ENCODE measurements around the gene LGALS1. TPM values are rescaled to one million over a fixed set of nuclear protein-coding genes. Genes with fewer than 3 reads are reported as not detected.
A peak's percentile ranks its signal among the peaks of the same experiment; 100 is the strongest.

The LGALS1 gene
- total RNA-seq, 1 experiment from 2014 or later, result 61.4 TPM

GRCh38 chr22:37659897-37660708 is 15.3 kb upstream of the LGALS1 start:
- DNase-seq, result no peak
- H3K27me3 Mint-ChIP-seq (ENCODE audit: unreplicated experiment), result no peaks in the 10 kb centered on the region
- H3K4me3 Mint-ChIP-seq (ENCODE audit: low read depth, unreplicated experiment), result peak overlapping the region; percentile 92
- peaks cover 40% of the 10 kb centered on the region for H3K4me1 Mint-ChIP-seq (ENCODE audit: low read depth, unreplicated experiment)
- TF ChIP-seq CTCF (IDR thresholded peaks at IDR 0.05; ENCODE audit: unreplicated experiment), result no peak
- H3K27ac Mint-ChIP-seq (ENCODE audit: unreplicated experiment), result peak overlapping the region; percentile 74
- H3K36me3 Mint-ChIP-seq (ENCODE audit: insufficient read depth, unreplicated experiment), result peaks cover 30% of the 10 kb centered on the region
- intact Hi-C loops (cut with micrococcal nuclease; ENCODE audit: unreplicated experiment), result no loop called here
- CTCF ChIA-PET, result interaction anchor here (1.8 kb wide), 1 partner anchor 21 kb away, joined by 13 read pairs; no protein-coding TSS in a partner anchor
- TSS peak; percentile 29 for BruUV-seq (replicated peaks)
- H3K9me3 Mint-ChIP-seq (ENCODE audit: low read depth, unreplicated experiment), result no peaks in the 10 kb centered on the region

- H3K4me1 Mint-ChIP-seq (ENCODE audit: low read depth, unreplicated experiment), result peaks cover 40% of the 10 kb centered on the region
- no peak for TF ChIP-seq CTCF (IDR thresholded peaks at IDR 0.05; ENCODE audit: unreplicated experiment)
- H3K27ac Mint-ChIP-seq (ENCODE audit: unreplicated experiment), result no peak overlapping the region
- no peak overlapping the region for H3K4me3 Mint-ChIP-seq (ENCODE audit: low read depth, unreplicated experiment)
- no peak for DNase-seq
- no TSS peak for BruUV-seq (replicated peaks)
- intact Hi-C loops (cut with micrococcal nuclease; ENCODE audit: unreplicated experiment), result no loop called here
- H3K36me3 Mint-ChIP-seq (ENCODE audit: insufficient read depth, unreplicated experiment), result peaks cover 36% of the 10 kb centered on the region
- CTCF ChIA-PET, result interaction anchor here (0.8 to 1.8 kb wide), 3 partner anchors 17 to 54 kb away, joined by 3 to 13 read pairs (median 4); no protein-coding TSS in a partner anchor
- no peaks in the 10 kb centered on the region for H3K9me3 Mint-ChIP-seq (ENCODE audit: low read depth, unreplicated experiment)
- H3K27me3 Mint-ChIP-seq (ENCODE audit: unreplicated experiment), result no peaks in the 10 kb centered on the region
Observed at GRCh38 chr22:37660709-37661045, 14.8 kb upstream of the LGALS1 start.

GRCh38 chr22:37661160-37661924 is 14.1 kb upstream of the LGALS1 start:
- intact Hi-C loops (cut with micrococcal nuclease; ENCODE audit: unreplicated experiment), result no loop called here
- H3K27me3 Mint-ChIP-seq (ENCODE audit: unreplicated experiment), result no peaks in the 10 kb centered on the region
- peaks cover 40% of the 10 kb centered on the region for H3K4me1 Mint-ChIP-seq (ENCODE audit: low read depth, unreplicated experiment)
- no peak overlapping the region for H3K4me3 Mint-ChIP-seq (ENCODE audit: low read depth, unreplicated experiment)
- CTCF ChIA-PET, result interaction anchor here (0.5 to 1.8 kb wide), 7 partner anchors 13 to 801 kb away, joined by 3 to 13 read pairs (median 4); no protein-coding TSS in a partner anchor
- peaks cover 42% of the 10 kb centered on the region for H3K36me3 Mint-ChIP-seq (ENCODE audit: insufficient read depth, unreplicated experiment)
- H3K27ac Mint-ChIP-seq (ENCODE audit: unreplicated experiment), result no peak overlapping the region
- no peak for DNase-seq
- no peak for TF ChIP-seq CTCF (IDR thresholded peaks at IDR 0.05; ENCODE audit: unreplicated experiment)
- BruUV-seq (replicated peaks), result TSS peak; percentile 10
- no peaks in the 10 kb centered on the region for H3K9me3 Mint-ChIP-seq (ENCODE audit: low read depth, unreplicated experiment)

- no peaks in the 10 kb centered on the region for H3K9me3 Mint-ChIP-seq (ENCODE audit: low read depth, unreplicated experiment)
- no TSS peak for BruUV-seq (replicated peaks)
- H3K36me3 Mint-ChIP-seq (ENCODE audit: insufficient read depth, unreplicated experiment), result peaks cover 49% of the 10 kb centered on the region
- peaks cover 40% of the 10 kb centered on the region for H3K4me1 Mint-ChIP-seq (ENCODE audit: low read depth, unreplicated experiment)
- H3K4me3 Mint-ChIP-seq (ENCODE audit: low read depth, unreplicated experiment), result no peak overlapping the region
- no peaks in the 10 kb centered on the region for H3K27me3 Mint-ChIP-seq (ENCODE audit: unreplicated experiment)
- no peak for TF ChIP-seq CTCF (IDR thresholded peaks at IDR 0.05; ENCODE audit: unreplicated experiment)
- intact Hi-C loops (cut with micrococcal nuclease; ENCODE audit: unreplicated experiment), result no loop called here
- no peak overlapping the region for H3K27ac Mint-ChIP-seq (ENCODE audit: unreplicated experiment)
- no peak for DNase-seq
- CTCF ChIA-PET, result interaction anchor here (0.5 to 1.8 kb wide), 5 partner anchors 13 to 801 kb away, joined by 3 to 13 read pairs (median 4); no protein-coding TSS in a partner anchor
Observed at GRCh38 chr22:37662039-37662438, 13.4 kb upstream of the LGALS1 start.
